GM18519 (cell line): ENCODE data around the gene SCG3.
"Not testable (repeated sequence)": the region's sequence is repeated elsewhere in the genome, so short reads cannot be mapped to it uniquely, and the experiment has no call there.

Source experiments
- ATAC-seq: cut with Tn5 transposase; IDR thresholded peaks from one replicate; pipeline ENCODE4 v1.9.1; 2021; ENCODE audit warnings: mild to moderate bottlenecking, moderate library complexity; ENCODE audit not compliant: unreplicated experiment, low FRiP score

SCG3 gene

GRCh38 chr15:51681303-51681963 lies at the start of gene SCG3:
Gene SCG3, plus strand, starts transcription at chr15:51681503. Its CDS starts 253 bp downstream, at chr15:51681756.
- no peak for ATAC-seq

DNA sequence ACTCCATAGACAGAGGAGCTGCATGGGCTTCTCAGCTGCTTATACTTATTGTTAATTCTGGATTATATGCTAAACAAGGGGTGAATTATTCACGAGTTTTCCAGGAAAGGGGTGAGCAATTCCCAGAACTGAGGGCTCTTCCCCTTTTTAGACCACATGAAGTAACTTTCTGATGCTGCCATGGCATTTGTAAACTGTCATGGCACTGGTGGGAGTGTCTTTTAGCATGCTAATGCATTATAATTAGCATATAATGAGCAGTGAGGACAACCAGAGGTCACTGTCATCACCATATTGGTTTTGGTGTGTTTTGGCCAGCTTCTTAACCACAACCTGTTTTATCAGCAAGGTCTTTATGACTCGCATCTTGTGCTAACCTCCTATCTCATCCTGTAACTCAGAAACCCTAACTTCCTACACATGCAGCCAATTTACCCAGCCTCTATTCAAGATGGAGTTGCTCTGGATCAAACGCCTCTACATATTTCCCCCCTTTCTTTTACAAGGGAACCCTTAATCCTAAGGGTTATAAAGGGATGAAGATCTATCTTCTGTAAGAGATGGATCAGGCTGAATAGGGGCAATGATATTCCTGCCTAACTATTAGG lies 46.6 kb upstream of the SCG3 start:
- no peak for ATAC-seq

- no peak for ATAC-seq
These were observed 39.7 kb upstream of the SCG3 start for GRCh38 chr15:51641490-51642130.

GRCh38 chr15:51642696-51643095 lies 38.6 kb upstream of the SCG3 start:
- ATAC-seq, result no peak

GRCh38 chr15:51647128-51647562 lies 34.2 kb upstream of the SCG3 start:
- ATAC-seq, result no peak

GRCh38 chr15:51648101-51648500 lies 33.2 kb upstream of the SCG3 start:
- ATAC-seq, result not testable (repeated sequence)

DNA sequence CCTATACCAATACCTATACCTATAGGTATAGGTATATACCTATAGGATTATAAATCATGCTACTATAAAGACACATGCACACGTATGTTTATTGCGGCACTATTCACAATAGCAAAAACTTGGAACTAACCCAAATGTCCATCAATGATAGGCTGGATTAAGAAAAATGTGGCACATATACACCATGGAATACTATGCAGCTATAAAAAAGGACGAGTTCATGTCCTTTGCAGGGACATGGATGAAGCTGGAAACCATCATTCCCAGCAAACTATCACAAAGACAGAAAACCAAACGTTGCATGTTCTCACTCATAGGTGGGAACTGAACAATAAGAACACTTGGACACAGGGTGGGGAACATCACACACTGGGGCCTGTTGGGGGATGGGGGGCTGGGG lies 32.7 kb upstream of the SCG3 start:
- ATAC-seq, result not testable (repeated sequence)

- ATAC-seq, result no peak
These were observed 31.4 kb upstream of the SCG3 start for GRCh38 chr15:51649659-51650521.

DNA sequence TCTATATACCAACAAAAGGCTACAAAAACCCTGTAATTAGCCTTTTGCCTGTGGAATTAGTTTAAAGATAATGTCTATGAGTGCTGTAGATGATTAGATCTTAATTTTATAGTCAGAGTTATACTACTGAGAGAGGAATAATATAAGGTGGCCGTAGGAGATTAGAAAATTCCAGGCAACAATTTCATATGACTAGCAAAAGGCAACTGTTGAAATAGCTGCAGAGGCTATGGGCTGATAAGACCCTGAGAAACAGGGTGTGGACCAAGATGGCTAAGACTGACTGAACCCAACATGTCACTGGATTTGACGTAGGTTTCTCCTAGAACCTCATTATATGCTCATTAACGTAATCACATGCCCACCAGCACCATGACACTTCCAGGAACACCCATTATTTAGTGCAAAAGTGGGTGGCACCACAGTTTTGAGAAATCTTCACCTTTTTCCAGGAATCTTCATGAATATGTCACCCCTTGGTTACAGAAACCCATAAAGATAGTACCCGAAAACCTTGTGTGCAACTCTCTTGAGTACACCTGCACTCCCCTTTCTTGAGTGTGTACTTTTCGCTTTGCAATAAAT lies 29.1 kb upstream of the SCG3 start:
- no peak for ATAC-seq

DNA sequence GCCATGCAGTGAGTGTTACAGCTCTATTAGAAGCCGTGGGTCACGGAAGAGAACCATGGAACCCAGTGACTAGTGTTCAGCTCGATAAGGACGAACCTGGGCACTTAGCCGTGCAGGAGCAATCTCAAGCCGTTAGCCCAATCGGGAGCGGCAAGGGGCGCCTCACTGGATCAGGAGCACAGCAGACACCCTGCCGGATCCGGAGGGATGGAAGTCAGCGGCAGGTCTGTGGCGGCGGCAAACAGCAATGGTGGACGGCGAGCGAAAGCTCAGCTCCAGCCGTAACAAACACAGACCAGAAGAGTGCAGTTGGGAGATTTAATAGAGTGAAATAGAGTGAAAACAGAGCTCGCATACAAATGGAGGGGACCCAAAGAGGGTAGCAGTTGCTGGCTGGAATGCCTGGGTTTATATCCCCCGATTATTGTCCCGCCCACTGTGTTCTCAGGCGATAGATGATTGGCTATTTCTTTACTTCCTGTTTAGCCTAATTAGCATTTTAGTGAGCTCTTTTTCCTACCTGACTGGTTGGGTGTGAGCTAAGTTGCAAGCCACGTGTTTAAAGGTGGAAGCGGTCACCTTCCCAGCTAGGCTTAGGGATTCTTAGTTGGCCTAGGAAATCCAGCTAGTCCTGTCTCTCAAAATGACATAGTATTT lies 25.8 kb upstream of the SCG3 start:
- ATAC-seq, result not testable (repeated sequence)

GRCh38 chr15:51658664-51659063 lies 22.6 kb upstream of the SCG3 start:
- no peak for ATAC-seq

GRCh38 chr15:51661072-51661471 lies 20.2 kb upstream of the SCG3 start:
- ATAC-seq, result no peak

DNA sequence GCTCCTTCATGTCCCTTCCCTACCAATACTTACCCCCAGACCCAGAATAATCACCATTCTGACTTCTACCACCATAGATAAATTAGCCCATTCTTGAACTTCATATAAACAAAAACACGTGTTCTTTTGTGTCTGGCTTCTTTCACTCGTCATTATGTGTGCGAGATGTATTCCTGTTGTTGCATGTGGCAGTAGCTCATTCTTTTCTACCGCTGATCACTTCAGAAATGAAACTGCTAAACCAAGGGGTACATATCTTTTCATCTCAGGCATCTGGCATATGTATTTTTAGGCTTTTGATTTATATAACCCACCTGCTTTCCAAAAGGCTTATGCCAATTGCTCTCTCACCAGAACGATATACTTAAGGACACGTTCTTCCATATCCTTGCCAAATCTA lies 13.8 kb upstream of the SCG3 start:
- ATAC-seq, result no peak

DNA sequence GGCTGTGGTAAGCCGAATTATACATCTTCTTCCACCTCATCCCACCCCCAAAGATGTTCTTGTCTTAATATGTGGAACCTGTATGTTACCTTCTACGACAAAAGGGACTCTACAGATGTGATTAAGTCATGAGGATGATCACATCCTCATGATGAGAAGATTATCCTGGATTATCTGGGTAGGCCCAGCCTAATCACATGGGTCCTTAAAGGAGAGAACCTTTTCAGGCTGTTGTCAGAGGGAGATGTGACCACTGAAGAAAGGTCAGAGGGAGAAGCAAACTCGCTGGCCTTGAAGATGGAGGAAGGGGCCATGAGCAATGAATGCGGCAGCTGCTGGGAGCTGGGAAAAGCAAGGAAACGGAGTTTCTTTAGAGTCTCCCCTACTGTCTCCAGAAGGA lies 12.9 kb upstream of the SCG3 start:
- ATAC-seq, result no peak

- no peak for ATAC-seq
These were observed 11.9 kb upstream of the SCG3 start for GRCh38 chr15:51669381-51669780.

DNA sequence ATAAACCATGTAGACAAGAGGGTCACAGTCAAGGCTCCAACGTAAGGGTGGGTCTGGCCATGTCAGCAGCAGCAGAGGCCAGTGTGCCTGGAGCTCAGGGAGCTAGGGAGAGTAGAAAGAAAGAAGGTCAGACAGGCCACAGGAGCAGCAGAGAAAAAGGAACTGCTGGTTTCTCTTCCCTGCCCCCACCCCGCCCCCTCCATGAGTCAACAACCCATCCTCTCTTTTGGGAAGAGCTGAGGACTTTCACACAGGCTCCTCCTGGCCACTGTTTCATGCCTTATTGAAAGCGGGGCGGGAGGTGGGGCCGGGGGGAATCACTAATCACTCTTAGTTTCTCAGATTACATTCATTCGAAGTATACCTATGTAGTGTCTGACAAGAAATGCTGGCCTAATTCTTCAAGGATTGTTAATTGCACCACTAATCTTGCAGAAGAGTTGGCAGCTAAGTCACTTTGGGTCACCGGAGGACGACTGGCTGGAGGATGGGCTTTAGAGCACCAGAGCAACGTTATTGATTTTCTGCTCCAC lies 9.1 kb upstream of the SCG3 start:
- no peak for ATAC-seq

DNA sequence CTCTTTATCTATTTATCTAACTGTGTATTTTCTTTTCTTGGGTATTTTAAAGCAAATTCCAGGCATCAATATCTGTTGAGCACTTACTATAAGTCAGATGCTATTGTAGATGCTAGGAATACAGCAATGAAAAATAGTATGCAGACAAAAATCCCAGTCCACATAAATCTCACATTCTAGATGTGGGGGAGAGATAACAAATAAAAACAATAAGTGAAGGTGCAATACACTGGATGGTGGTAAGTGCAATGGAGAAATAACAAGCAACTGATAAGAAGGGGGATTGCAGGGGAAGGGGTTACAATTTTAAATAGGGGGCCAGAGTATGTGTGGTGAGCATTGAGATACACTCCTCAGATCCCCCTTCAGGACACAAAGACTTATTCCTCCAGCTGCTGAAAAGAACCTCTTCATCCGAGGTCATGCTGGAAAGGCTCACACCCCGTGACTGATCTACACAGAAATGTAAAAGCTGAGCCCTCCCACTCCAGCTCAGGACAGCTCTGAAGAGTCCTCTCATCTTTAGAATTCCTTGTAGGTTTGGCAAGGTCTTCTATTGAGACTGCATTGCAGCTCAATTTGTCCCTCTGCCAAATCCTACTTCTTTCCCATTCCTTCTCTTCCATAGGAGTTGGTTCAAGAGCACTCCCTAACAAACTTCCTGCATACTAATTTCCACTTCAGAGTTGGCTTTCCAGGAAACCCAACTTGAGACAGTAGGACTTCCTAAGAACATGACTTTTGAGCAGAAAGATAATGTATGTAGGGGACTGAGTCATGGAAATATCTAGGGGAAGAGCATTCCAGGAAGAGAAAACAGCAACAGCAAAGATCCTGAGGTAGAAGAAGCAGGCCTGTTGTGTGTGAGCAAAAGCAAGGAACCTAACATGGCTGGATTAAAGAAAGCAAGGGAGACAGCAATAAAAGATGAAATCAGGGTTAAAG lies 8.1 kb upstream of the SCG3 start:
- ATAC-seq, result no peak

DNA sequence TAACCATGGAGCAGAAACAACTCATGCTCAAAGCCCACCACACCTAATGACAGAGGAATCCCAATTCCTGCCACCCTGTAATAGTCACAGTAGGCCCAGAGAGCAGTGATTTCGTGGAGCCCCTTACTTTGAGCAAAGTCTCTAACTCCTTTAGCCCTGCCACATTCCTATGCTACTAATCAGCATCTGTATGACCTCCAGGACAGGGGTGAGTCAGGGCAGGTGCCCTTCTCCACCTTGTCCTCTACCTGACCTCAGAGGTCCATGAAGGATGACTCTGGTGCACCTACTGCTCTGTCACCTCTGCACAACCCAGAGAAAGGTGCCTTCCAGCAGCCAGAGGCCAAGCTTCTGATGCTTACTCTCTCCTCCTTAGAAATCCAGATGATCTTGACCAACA lies 6.1 kb upstream of the SCG3 start:
- ATAC-seq, result no peak

GRCh38 chr15:51677021-51677420 lies 4.3 kb upstream of the SCG3 start:
- no peak for ATAC-seq
